Stomach (tissue), 9 donors: Measurements from ENCODE around the gene PTPRM. TPM values are rescaled to one million over a fixed set of nuclear protein-coding genes. Genes with fewer than 3 reads are reported as not detected.

ENCODE experiments used
- DNase-seq, 2 donors: peaks; one replicate each; pipeline versions ENCODE4 v3.0.0 to v3.0.0-alpha.2; 2013 to 2019
- H3K27ac ChIP-seq, 5 donors: fragments of 200-600 bp in 4 of 5; sonication (generic) in 4 of 5; one replicate each; pipeline ENCODE4 v1.5.1; 2013 to 2019; ENCODE audit warnings: mild to moderate bottlenecking in 1 of 5, moderate library complexity in 1 of 5
- H3K27me3 ChIP-seq, 3 donors: fragments of 200-600 bp; sonication (generic); one replicate each; pipeline ENCODE4 v1.5.1; 2017 to 2019; ENCODE audit warnings: mixed run types in 1 of 3
- H3K36me3 ChIP-seq, 4 donors: fragments of 200-600 bp; sonication (generic); 1 replicate in 3 of 4; 2 replicates in 1 of 4; pipeline ENCODE4 v1.5.1; 2016 to 2019
- H3K4me1 ChIP-seq, 4 donors: fragments of 200-600 bp; sonication (generic); one replicate each; pipeline ENCODE4 v1.5.1; 2016 to 2019
- H3K4me3 ChIP-seq, 4 donors: fragments of 200-600 bp; sonication (generic) in 3 of 4; one replicate each; pipeline ENCODE4 v1.5.1; 2016 to 2019; ENCODE audit warnings: mild to moderate bottlenecking in 1 of 4
- H3K9me3 ChIP-seq, 4 donors: fragments of 200-600 bp; sonication (generic); one replicate each; pipeline ENCODE4 v1.5.1; 2016 to 2019
- CTCF ChIP-seq, 7 experiments: fragments of 450-650 bp in 4 of 7; fragments of 200-600 bp in 3 of 7; sonication (generic) in 3 of 7; IDR thresholded peaks; one replicate each; pipeline ENCODE4 v1.5.1; 2016 to 2019; ENCODE audit warnings: antibody characterized with exemption in 7 of 7, control low read depth in 2 of 7, mild to moderate bottlenecking in 1 of 7
- EP300 ChIP-seq: sonication (generic); formaldehyde crosslinking; IDR thresholded peaks from one replicate; pipeline ENCODE4 v1.6.1; 2017; ENCODE audit warnings: antibody characterized with exemption
- POLR2A ChIP-seq, 4 donors: fragments of 450-650 bp; IDR thresholded peaks; one replicate each; pipeline ENCODE4 v1.6.1; 2016; ENCODE audit warnings: antibody characterized with exemption in 4 of 4, control low read depth in 2 of 4, mild to moderate bottlenecking in 1 of 4, moderate library complexity in 1 of 4
- POLR2AphosphoS5 ChIP-seq, 3 donors: sonication (generic); formaldehyde crosslinking; IDR thresholded peaks; one replicate each; pipeline ENCODE4 v1.6.1; 2016; ENCODE audit warnings: antibody characterized with exemption in 3 of 3
- WGBS, 5 donors: extraction: QIAGEN DNeasy Blood & Tissue Kit in 3 of 5; methylation state at CpG; one replicate each; pipeline versions ENCODE4 v1.1.5 to v1.1.7; 2013 to 2018; 5-methylcytosine and 5-hydroxymethylcytosine counted together
- intact Hi-C: fragments of 100-400 bp; cut with DNase I; formaldehyde crosslinking; loops from one replicate; pipeline ENCODE4 v1.15.1; 2023; ENCODE audit warnings: low total_unique reads
- polyA plus RNA-seq, 3 donors: library from polyadenylated mRNA; stranded (reverse); fragments of 200-250 nt; gene quantifications; one replicate each; pipeline ENCODE4 v1.2.3, GENCODE V29; 2013
- total RNA-seq, 5 donors: library from RNA; depleted of rRNA; stranded (reverse); fragments of >200 nt; gene quantifications; one replicate each; pipeline versions ENCODE4 v1.1.0 to v1.2.3, GENCODE V29; 2014 to 2016
- donor health status: healthy with polysubstance abuse.
- donor health status: Bipolar disorder and iron deficiency.
- donor health status: healthy.

PTPRM gene
- total and polyA plus RNA-seq, 8 donors = 7.5 to 246 (median 58.2) TPM

GRCh38 chr18:8399138-8399537 lies 832.0 kb downstream of the PTPRM start:
- Histone ChIP-seq H3K4me1 (no peaks in the 10 kb centered on the region), H3K36me3 (peaks cover 0 to 88% (median 71%) of the 10 kb centered on the region in 4 donors)
- WGBS, 5 donors = 79 to 89% (median 84%) methylated on average over 8 of the region's 8 CpGs

GRCh38 chr18:8400193-8400752 lies 833.2 kb downstream of the PTPRM start:
- no peaks in the 10 kb centered on the region for H3K9me3 ChIP-seq
- peaks cover 0 to 89% (median 66%) of the 10 kb centered on the region in 4 donors for H3K36me3 ChIP-seq
- no peaks in the 10 kb centered on the region for H3K27me3 ChIP-seq
- 91 to 94% (median 93%) methylated on average over 14 to 17 of the region's 17 CpGs for WGBS, 5 donors
- H3K4me1 ChIP-seq = no peaks in the 10 kb centered on the region
- DNase-seq = no peak
- H3K27ac ChIP-seq = no peak overlapping the region
- no peak overlapping the region for H3K4me3 ChIP-seq
- TF ChIP-seq POLR2A (IDR thresholded peaks at IDR 0.05) (no peak), EP300 (no peak), CTCF (IDR thresholded peaks at IDR 0.05) (no peak), POLR2AphosphoS5 (IDR thresholded peaks at IDR 0.05) (no peak)
- intact Hi-C loops = no loop called here

More at GRCh38 chr18:8399138-8399537, 832.0 kb downstream of the PTPRM start:
- no peaks in the 10 kb centered on the region for H3K9me3 ChIP-seq
- no peaks in the 10 kb centered on the region for H3K27me3 ChIP-seq
- intact Hi-C loops = no loop called here
- H3K27ac ChIP-seq = no peak overlapping the region
- TF ChIP-seq CTCF (IDR thresholded peaks at IDR 0.05) = no peak
- no peak for TF ChIP-seq POLR2A (IDR thresholded peaks at IDR 0.05)
- H3K4me3 ChIP-seq = no peak overlapping the region
- DNase-seq = no peak

GRCh38 chr18:8400825-8401224 lies 833.7 kb downstream of the PTPRM start:
- intact Hi-C loops = no loop called here
- TF ChIP-seq CTCF (IDR thresholded peaks at IDR 0.05) (no peak), EP300 (no peak), POLR2A (IDR thresholded peaks at IDR 0.05) (no peak), POLR2AphosphoS5 (IDR thresholded peaks at IDR 0.05) (no peak)
- Histone ChIP-seq H3K27me3 (no peaks in the 10 kb centered on the region), H3K9me3 (no peaks in the 10 kb centered on the region), H3K4me1 (no peaks in the 10 kb centered on the region), H3K4me3 (no peak overlapping the region), H3K27ac (no peak overlapping the region), H3K36me3 (peaks cover 0 to 89% (median 63%) of the 10 kb centered on the region in 4 donors)
- WGBS, 5 donors = 44 to 76% (median 57%) methylated on average over 2 of the region's 2 CpGs
- no peak for DNase-seq

GRCh38 chr18:8401606-8402005 lies 834.5 kb downstream of the PTPRM start:
- no peak overlapping the region for H3K4me3 ChIP-seq
- intact Hi-C loops = no loop called here
- DNase-seq = no peak
- TF ChIP-seq CTCF (IDR thresholded peaks at IDR 0.05) (no peak), POLR2AphosphoS5 (IDR thresholded peaks at IDR 0.05) (no peak), POLR2A (IDR thresholded peaks at IDR 0.05) (no peak), EP300 (no peak)
- no peaks in the 10 kb centered on the region for H3K9me3 ChIP-seq
- no peaks in the 10 kb centered on the region for H3K27me3 ChIP-seq
- WGBS, 5 donors = 92 to 96% (median 93%) methylated on average over 17 of the region's 17 CpGs
- peaks cover 0 to 89% (median 63%) of the 10 kb centered on the region in 4 donors for H3K36me3 ChIP-seq
- H3K4me1 ChIP-seq = no peaks in the 10 kb centered on the region
- H3K27ac ChIP-seq = no peak overlapping the region
